Kidney (tissue), 14 donors: ENCODE measurements around the gene AK9. TPM values are rescaled to one million over a fixed set of nuclear protein-coding genes. Genes with fewer than 3 reads are reported as not detected.
A peak's percentile ranks its signal among the peaks of the same experiment; 100 is the strongest.
"Not testable (repeated sequence)": the region's sequence is repeated elsewhere in the genome, so short reads cannot be mapped to it uniquely, and the experiment has no call there.

Source experiments
- DNase-seq, 5 donors: peaks; one replicate each; pipeline ENCODE4 v3.0.0-alpha.2; 2013 to 2020
- FAIRE-seq: peaks from 2 replicates; lab custom pipeline; 2012; peaks lifted over from hg19 to GRCh38; lab: Jason Lieb, UNC
- H3K27ac ChIP-seq, 2 donors: one replicate each; pipeline ENCODE4 v1.7.0; 2013; ENCODE audit warnings: low read depth in 2 of 2, low read length in 2 of 2, inconsistent platforms in 1 of 2
- H3K27me3 ChIP-seq: one replicate; pipeline ENCODE4 v1.7.1; 2013; ENCODE audit warnings: low read length, inconsistent platforms; ENCODE audit not compliant: control insufficient read depth, insufficient read depth
- H3K36me3 ChIP-seq, 3 donors: one replicate each; pipeline versions ENCODE4 v1.7.0 to v1.7.1; 2013; ENCODE audit warnings: low read length in 3 of 3, control low read depth in 1 of 3, inconsistent platforms in 1 of 3; ENCODE audit not compliant: insufficient read depth in 3 of 3, control insufficient read depth in 2 of 3
- H3K4me1 ChIP-seq, 3 donors: one replicate each; pipeline versions ENCODE4 v1.7.0 to v1.7.1; 2013; ENCODE audit warnings: low read length in 3 of 3, inconsistent platforms in 1 of 3, low read depth in 1 of 3; ENCODE audit not compliant: control insufficient read depth in 2 of 3, insufficient read depth in 2 of 3
- H3K4me3 ChIP-seq, 3 donors: one replicate each; pipeline versions ENCODE4 v1.7.0 to v1.8.1; 2013; ENCODE audit warnings: low read length in 3 of 3, control low read depth in 1 of 3, inconsistent platforms in 1 of 3
- H3K9ac ChIP-seq, 3 donors: one replicate each; pipeline versions ENCODE4 v1.7.0 to v1.7.1; 2013; ENCODE audit warnings: low read length in 3 of 3, control low read depth in 1 of 3, inconsistent platforms in 1 of 3
- H3K9me3 ChIP-seq, 3 donors: one replicate each; pipeline versions ENCODE4 v1.7.0 to v1.7.1; 2013; ENCODE audit warnings: low read length in 3 of 3, control low read depth in 1 of 3, inconsistent platforms in 1 of 3; ENCODE audit not compliant: control insufficient read depth in 2 of 3, insufficient read depth in 1 of 3
- CTCF ChIP-seq: IDR thresholded peaks from 3 replicates; pipeline ENCODE4 v1.5.1; 2012; ENCODE audit warnings: mild to moderate bottlenecking, moderate library complexity, borderline replicate concordance; ENCODE audit not compliant: insufficient read depth; ENCODE audit errors: extremely low read depth
- intact Hi-C: fragments of 100-400 bp; cut with DNase I; formaldehyde crosslinking; loops from one replicate; pipeline ENCODE4 v1.11.1; 2022
- polyA plus RNA-seq: library from polyadenylated mRNA; stranded (reverse); fragments of 350-450 nt; fragmentation: Illumina TruSeq; extraction: RNeasy Lipid Tissue Mini Kit (QIAGEN cat#74804); gene quantifications from one replicate; pipeline ENCODE4 v1.2.3, GENCODE V29; 2014; ENCODE audit warnings: low read depth, low replicate concordance; ENCODE audit not compliant: insufficient read depth
- total RNA-seq: library from RNA; stranded (reverse); fragmentation: NEBNext Ultra II Directional; extraction: Animal tissue kit (Norgen Biotek cat#: 25700); gene quantifications from one replicate; pipeline ENCODE4 v1.2.1, GENCODE V29; 2021
- donor health status: control.
- donor health status: control.
- donor health status: control.
- donor health status: control.
- donor health status: control.
- donor health status: DM: yes; HTN: yes; CAD: no.
- donor health status: Normal renal cell carcinoma (clear cell type).

AK9 gene
- total and polyA plus RNA-seq, 2 donors from 2014 or later = 4.6 to 10.9 TPM

- Histone ChIP-seq H3K27ac (no peak overlapping the region), H3K27me3 (no peaks in the 10 kb centered on the region), H3K9ac (no peak overlapping the region), H3K36me3 (peaks cover 0 to 5% (median 0%) of the 10 kb centered on the region in 3 donors), H3K4me3 (no peak overlapping the region), H3K4me1 (peaks cover 0 to 2% (median 0%) of the 10 kb centered on the region in 3 donors), H3K9me3 (no peaks in the 10 kb centered on the region)
- FAIRE-seq = no peak
- peak in 1 of 5 donors; percentile 45 for DNase-seq
- no peak for TF ChIP-seq CTCF
- intact Hi-C loops = no loop called here
Measured at GRCh38 chr6:109713097-109713496, 22.1 kb upstream of the AK9 start.

DNA sequence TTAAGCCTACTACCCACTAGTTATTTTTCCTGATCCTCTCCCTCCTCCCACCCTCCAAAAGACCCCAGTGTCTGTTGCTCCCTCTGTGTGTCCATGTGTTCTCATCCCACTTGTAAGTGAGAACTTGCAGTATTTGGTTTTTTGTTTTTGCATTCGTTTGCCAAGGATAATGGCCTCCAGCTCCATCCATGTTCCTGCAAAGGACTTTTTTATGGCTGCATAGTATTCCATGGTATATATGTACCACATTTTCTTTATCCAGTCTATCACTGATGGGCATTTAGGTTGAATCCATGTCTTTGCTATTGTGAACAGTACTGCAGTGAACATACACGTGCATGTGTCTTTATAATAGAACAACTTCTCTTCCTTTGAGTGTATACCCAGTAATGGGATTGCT, 17.1 kb upstream of the AK9 start:
- FAIRE-seq, H3K4me1 ChIP-seq, H3K4me3 ChIP-seq, H3K36me3 ChIP-seq, H3K9ac ChIP-seq, DNase-seq, H3K9me3 ChIP-seq, H3K27ac ChIP-seq, H3K27me3 ChIP-seq: not testable (repeated sequence)
- intact Hi-C loops = loop anchor here (10.0 kb wide), 1 partner anchor 327 kb away; no protein-coding TSS in a partner anchor

DNA sequence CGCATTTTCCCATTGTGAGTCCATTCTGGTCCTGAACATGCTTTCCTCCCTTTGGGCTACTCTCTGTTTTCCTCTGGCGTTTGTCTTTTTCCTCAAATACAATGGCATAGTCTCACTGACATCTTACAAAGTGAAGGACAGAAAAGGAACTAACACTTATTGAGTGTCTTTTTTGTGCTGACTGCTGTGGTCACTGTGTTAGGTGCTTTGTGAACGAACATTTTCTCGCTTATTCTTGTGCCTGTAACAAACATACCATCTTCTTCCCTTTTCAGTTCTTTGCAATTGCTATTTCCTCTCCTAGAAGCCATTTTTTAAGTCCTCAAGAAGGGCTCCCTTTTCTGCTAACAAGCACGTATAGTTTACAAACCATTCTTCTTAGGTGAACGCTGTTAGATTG, 15.5 kb upstream of the AK9 start:
- H3K4me3 ChIP-seq = no peak overlapping the region
- no peak for TF ChIP-seq CTCF
- DNase-seq (no peak), FAIRE-seq (no peak)
- no peaks in the 10 kb centered on the region for H3K36me3 ChIP-seq
- H3K9ac ChIP-seq = no peak overlapping the region
- H3K4me1 ChIP-seq = no peaks in the 10 kb centered on the region
- H3K27ac ChIP-seq = no peak overlapping the region
- intact Hi-C loops = loop anchor here (10.0 kb wide), 1 partner anchor 328 kb away; no protein-coding TSS in a partner anchor
- H3K27me3 ChIP-seq = no peaks in the 10 kb centered on the region
- H3K9me3 ChIP-seq = no peaks in the 10 kb centered on the region

DNA sequence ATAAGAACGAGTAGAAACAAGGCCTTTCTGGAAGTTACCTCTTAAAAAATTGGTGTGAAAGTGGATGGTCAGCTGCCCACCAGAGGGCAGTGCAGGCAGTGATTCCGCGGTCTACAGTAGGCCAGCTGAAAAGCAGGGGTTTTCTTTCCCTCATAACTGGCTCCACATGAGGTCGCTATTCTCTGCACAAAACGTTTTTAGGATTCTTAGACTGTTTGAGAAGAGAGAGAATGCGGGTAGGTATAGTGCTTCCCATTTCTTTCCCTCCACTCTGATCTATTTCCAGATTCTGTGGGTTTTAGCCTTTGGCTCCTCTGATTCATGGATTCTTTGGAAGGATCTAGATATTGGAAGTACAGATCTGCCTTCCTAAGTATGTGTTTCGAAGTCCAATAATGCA, 14.3 kb upstream of the AK9 start:
- Histone ChIP-seq H3K4me3 (no peak overlapping the region), H3K36me3 (no peaks in the 10 kb centered on the region), H3K27ac (no peak overlapping the region), H3K27me3 (no peaks in the 10 kb centered on the region), H3K9ac (no peak overlapping the region), H3K4me1 (no peaks in the 10 kb centered on the region), H3K9me3 (no peaks in the 10 kb centered on the region)
- peak; percentile 88 for FAIRE-seq
- peak; percentile 79 to 96 (median 87) for DNase-seq
- TF ChIP-seq CTCF = peak; percentile 100
- intact Hi-C loops = loop anchor here (10.0 kb wide), 1 partner anchor 330 kb away; no protein-coding TSS in a partner anchor
